Fibroblast of villous mesenchyme (primary cell): Measurements from ENCODE around the gene ATF7. TPM values are rescaled to one million over a fixed set of nuclear protein-coding genes. Genes with fewer than 3 reads are reported as not detected.
"Not testable (repeated sequence)": the region's sequence is repeated elsewhere in the genome, so short reads cannot be mapped to it uniquely, and the experiment has no call there.

Experiments used
- DNase-seq: peaks from one replicate; pipeline ENCODE4 v3.0.0-alpha.2; 2010; ENCODE audit warnings: low read depth
- H3K4me3 ChIP-seq: 2 replicates; pipeline ENCODE4 v1.5.1; 2011; ENCODE audit warnings: low read depth, mild to moderate bottlenecking, low read length
- CTCF ChIP-seq: IDR thresholded peaks from 2 replicates; pipeline ENCODE4 v1.5.1; 2012; ENCODE audit warnings: low read depth, mild to moderate bottlenecking, low read length; ENCODE audit not compliant: insufficient read depth
- total RNA-seq: library from RNA; depleted of rRNA; stranded (reverse); fragments of >200 nt; gene quantifications from 2 replicates; pipeline ENCODE4 v1.2.3, GENCODE V29; 2012

The ATF7 gene
- total RNA-seq, 1 donor: 14.7 TPM

- no peak for TF ChIP-seq CTCF
- no peak overlapping the region for H3K4me3 ChIP-seq
- DNase-seq: no peak
Observed at GRCh38 chr12:53552361-53553327, 73.5 kb downstream of the ATF7 start.

GRCh38 chr12:53551889-53552291, 74.3 kb downstream of the ATF7 start:
- no peak overlapping the region for H3K4me3 ChIP-seq
- TF ChIP-seq CTCF: no peak
- no peak for DNase-seq

- TF ChIP-seq CTCF: no peak
- DNase-seq: peak; percentile 33
- H3K4me3 ChIP-seq: no peak overlapping the region
Observed at GRCh38 chr12:53550595-53550994, 75.6 kb downstream of the ATF7 start.

GRCh38 chr12:53550131-53550530, 76.1 kb downstream of the ATF7 start:
- H3K4me3 ChIP-seq, DNase-seq: not testable (repeated sequence)

GRCh38 chr12:53548354-53548753, 77.8 kb downstream of the ATF7 start:
- H3K4me3 ChIP-seq, DNase-seq: not testable (repeated sequence)

- TF ChIP-seq CTCF: peak; percentile 96
- no peak overlapping the region for H3K4me3 ChIP-seq
- peak; percentile 77 for DNase-seq
Observed at GRCh38 chr12:53543539-53543938, 82.6 kb downstream of the ATF7 start.

- no peak for TF ChIP-seq CTCF
- no peak overlapping the region for H3K4me3 ChIP-seq
- no peak for DNase-seq
Observed at GRCh38 chr12:53539526-53539925, 86.7 kb downstream of the ATF7 start.

- no peak for TF ChIP-seq CTCF
- peak; percentile 90 for DNase-seq
- H3K4me3 ChIP-seq: no peak overlapping the region
Observed at GRCh38 chr12:53538209-53538689, 87.9 kb downstream of the ATF7 start.
